Activated B cell treated with CpG ODN at 0.5 μM for 24 hours (primary cell): ENCODE data around the gene LARP4. TPM values are rescaled to one million over a fixed set of nuclear protein-coding genes. Genes with fewer than 3 reads are reported as not detected.
A peak's percentile ranks its signal among the peaks of the same experiment; 100 is the strongest.

Source experiments
- ATAC-seq: fragments of 200-7000 bp; cut with Tn5 transposase; one replicate; pipeline ENCODE4 v1.10.0; 2021; ENCODE audit warnings: low read depth, mild to moderate bottlenecking, moderate library complexity
- CTCF ChIA-PET: fragments of 350-600 bp; sonication (Branson Sonifier 250); formaldehyde crosslinking; loops from one replicate; lab custom pipeline; 2021; ENCODE audit warnings: antibody characterized with exemption; lab: Charles Lee
- POLR2A ChIA-PET: fragments of 350-600 bp; sonication (Branson Sonifier 250); formaldehyde crosslinking; loops from one replicate; lab custom pipeline; 2021; ENCODE audit warnings: antibody characterized with exemption; lab: Charles Lee
- DNase-seq: peaks from one replicate; pipeline ENCODE4 v3.0.0; 2022
- H3K27ac Mint-ChIP-seq: one replicate; pipeline ENCODE4 v1.8.0; 2020; ENCODE audit warnings: mixed read lengths
- H3K27me3 Mint-ChIP-seq: one replicate; pipeline ENCODE4 v1.8.0; 2021; ENCODE audit warnings: mixed read lengths
- H3K36me3 Mint-ChIP-seq: one replicate; pipeline ENCODE4 v1.8.0; 2021; ENCODE audit warnings: low read depth, mixed read lengths
- H3K4me1 Mint-ChIP-seq: one replicate; pipeline ENCODE4 v1.8.0; 2021; ENCODE audit warnings: mixed read lengths
- H3K4me3 Mint-ChIP-seq: one replicate; pipeline ENCODE4 v1.8.0; 2020; ENCODE audit warnings: mild to moderate bottlenecking, mixed read lengths
- H3K9me3 Mint-ChIP-seq: one replicate; pipeline ENCODE4 v1.8.0; 2020; ENCODE audit warnings: mixed read lengths
- CTCF ChIP-seq: fragments of 200-600 bp; IDR thresholded peaks from one replicate; pipeline ENCODE4 v1.8.0; 2022; ENCODE audit warnings: antibody characterized with exemption, mild to moderate bottlenecking
- intact Hi-C: fragments of 100-400 bp; cut with micrococcal nuclease; formaldehyde crosslinking; loops from one replicate; pipeline ENCODE4 v1.15.1; 2024
- total RNA-seq: library from RNA; stranded (reverse); gene quantifications from 2 replicates; pipeline ENCODE4 v1.2.3, GENCODE V29; 2022

LARP4 gene
- total RNA-seq, 1 donor from 2014 or later: 56.3 TPM

GRCh38 chr12:50394469-50395029 lies 6.1 kb upstream of the LARP4 start:
- Mint-ChIP-seq H3K36me3 (no peaks in the 10 kb centered on the region), H3K4me3 (no peak overlapping the region), H3K4me1 (no peaks in the 10 kb centered on the region), H3K27me3 (peaks cover 5% of the 10 kb centered on the region), H3K9me3 (no peaks in the 10 kb centered on the region), H3K27ac (no peak overlapping the region)
- POLR2A ChIA-PET: no interaction called here
- no peak for TF ChIP-seq CTCF
- no peak for DNase-seq
- ATAC-seq: no peak
- intact Hi-C loops: no loop called here
- CTCF ChIA-PET: no interaction called here

- no peak overlapping the region for H3K27ac Mint-ChIP-seq
- CTCF ChIA-PET: no interaction called here
Observed at GRCh38 chr12:50397117-50397650, 3.5 kb upstream of the LARP4 start.

GRCh38 chr12:50398931-50399330 lies 1.8 kb upstream of the LARP4 start:
- TF ChIP-seq CTCF: no peak
- DNase-seq (no peak), ATAC-seq (no peak)
- POLR2A ChIA-PET: no interaction called here
- Mint-ChIP-seq H3K4me3 (peak overlapping the region; percentile 53), H3K27me3 (peaks cover 5% of the 10 kb centered on the region), H3K4me1 (peaks cover 34% of the 10 kb centered on the region), H3K27ac (no peak overlapping the region), H3K36me3 (peaks cover 15% of the 10 kb centered on the region), H3K9me3 (no peaks in the 10 kb centered on the region)
- intact Hi-C loops: no loop called here
- CTCF ChIA-PET: no interaction called here

More at GRCh38 chr12:50397117-50397650, 3.5 kb upstream of the LARP4 start:
- H3K36me3 Mint-ChIP-seq: peaks cover 11% of the 10 kb centered on the region
- intact Hi-C loops: no loop called here
- ATAC-seq: no peak
- no peak for TF ChIP-seq CTCF
- no peaks in the 10 kb centered on the region for H3K9me3 Mint-ChIP-seq
- H3K4me3 Mint-ChIP-seq: no peak overlapping the region
- H3K27me3 Mint-ChIP-seq: peaks cover 5% of the 10 kb centered on the region
- DNase-seq: no peak
- peaks cover 19% of the 10 kb centered on the region for H3K4me1 Mint-ChIP-seq
- POLR2A ChIA-PET: no interaction called here

GRCh38 chr12:50400104-50400637 lies 514 bp upstream of the LARP4 start:
- H3K9me3 Mint-ChIP-seq: no peaks in the 10 kb centered on the region
- H3K4me3 Mint-ChIP-seq: peak overlapping the region; percentile 97
- intact Hi-C loops: loop anchor here (1.0 to 5.0 kb wide), 4 partner anchors 118 to 627 kb away; partner anchors contain the start of genes ATF1, LIMA1, SLC11A2 and SMARCD1
- TF ChIP-seq CTCF: no peak
- peaks cover 15% of the 10 kb centered on the region for H3K36me3 Mint-ChIP-seq
- peak overlapping the region; percentile 91 for H3K27ac Mint-ChIP-seq
- POLR2A ChIA-PET: interaction anchor here (0.6 to 0.8 kb wide), 4 partner anchors 15 to 198 kb away, joined by 3 to 10 read pairs (median 4); no protein-coding TSS in a partner anchor
- peaks cover 5% of the 10 kb centered on the region for H3K27me3 Mint-ChIP-seq
- CTCF ChIA-PET: no interaction called here
- DNase-seq (no peak), ATAC-seq (no peak)
- H3K4me1 Mint-ChIP-seq: peaks cover 38% of the 10 kb centered on the region

- DNase-seq (no peak), ATAC-seq (no peak)
- peaks cover 15% of the 10 kb centered on the region for H3K36me3 Mint-ChIP-seq
- TF ChIP-seq CTCF: no peak
- peaks cover 5% of the 10 kb centered on the region for H3K27me3 Mint-ChIP-seq
- no peaks in the 10 kb centered on the region for H3K9me3 Mint-ChIP-seq
- POLR2A ChIA-PET: no interaction called here
- intact Hi-C loops: loop anchor here (1.0 to 5.0 kb wide), 4 partner anchors 119 to 626 kb away; partner anchors contain the start of genes LIMA1, SLC11A2 and SMARCD1
- peaks cover 38% of the 10 kb centered on the region for H3K4me1 Mint-ChIP-seq
- H3K4me3 Mint-ChIP-seq: peak overlapping the region; percentile 97
- H3K27ac Mint-ChIP-seq: peak overlapping the region; percentile 91
- CTCF ChIA-PET: no interaction called here
Observed at GRCh38 chr12:50401500-50402081, 906 bp downstream of the LARP4 start.
